NCI-H2196 (cell line): ENCODE results near the gene IFRD2.
A peak's percentile ranks its signal among the peaks of the same experiment; 100 is the strongest.

Experiments
- DNase-seq: peaks from one replicate; lab custom pipeline; 2025; ENCODE audit not compliant: unreplicated experiment; lab: John Stamatoyannopoulos, UW

The IFRD2 gene, protein sequence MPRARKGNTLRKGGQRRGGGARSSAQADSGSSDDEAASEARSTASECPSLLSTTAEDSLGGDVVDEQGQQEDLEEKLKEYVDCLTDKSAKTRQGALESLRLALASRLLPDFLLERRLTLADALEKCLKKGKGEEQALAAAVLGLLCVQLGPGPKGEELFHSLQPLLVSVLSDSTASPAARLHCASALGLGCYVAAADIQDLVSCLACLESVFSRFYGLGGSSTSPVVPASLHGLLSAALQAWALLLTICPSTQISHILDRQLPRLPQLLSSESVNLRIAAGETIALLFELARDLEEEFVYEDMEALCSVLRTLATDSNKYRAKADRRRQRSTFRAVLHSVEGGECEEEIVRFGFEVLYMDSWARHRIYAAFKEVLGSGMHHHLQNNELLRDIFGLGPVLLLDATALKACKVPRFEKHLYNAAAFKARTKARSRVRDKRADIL

DNA sequence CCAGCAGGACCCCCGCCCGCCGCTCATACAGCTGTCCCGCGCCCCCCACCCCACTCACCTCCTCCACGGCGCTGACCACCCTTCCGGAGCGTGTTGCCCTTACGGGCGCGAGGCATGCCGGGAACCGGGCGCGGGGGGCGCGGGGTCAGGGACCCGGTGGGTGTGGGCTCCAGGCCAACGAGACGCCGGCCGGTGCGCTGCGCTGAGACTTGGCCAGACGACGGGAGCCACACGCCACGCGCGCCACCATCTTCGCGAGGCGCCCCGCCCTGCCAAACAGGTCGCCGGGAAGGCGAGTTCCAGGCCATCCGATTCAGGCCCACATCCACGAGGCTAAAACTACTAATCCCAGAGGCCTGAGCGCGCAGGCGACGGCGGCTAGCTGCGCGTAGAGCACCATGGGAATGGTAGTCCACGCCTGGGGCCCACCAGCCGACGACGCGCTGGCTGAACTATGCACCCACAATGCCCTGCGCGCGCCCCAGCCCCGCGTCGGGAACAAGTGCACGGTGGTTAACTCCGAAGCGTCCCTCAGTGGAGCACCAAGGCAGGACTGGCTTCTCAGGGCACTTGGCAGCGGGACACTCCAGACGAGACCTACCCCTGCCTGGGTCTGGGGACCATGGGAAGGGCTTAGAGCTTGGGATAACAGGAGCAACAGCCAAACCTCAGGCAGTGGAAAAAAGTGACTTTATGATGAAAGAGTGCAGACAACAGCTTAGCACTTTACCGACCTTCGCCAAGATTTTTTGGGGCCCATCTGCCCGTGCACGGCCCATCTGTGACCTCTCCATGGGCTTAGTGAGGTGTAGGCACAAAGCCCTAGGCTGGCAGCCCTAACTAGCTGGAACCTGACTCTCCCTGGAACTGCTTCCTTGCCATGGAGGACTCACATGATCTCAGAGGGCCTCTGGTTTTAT is at the start of gene IFRD2:
Gene IFRD2, minus strand, starts transcription at position 271 of the 920 bp plus-strand sequence. Its CDS starts 155 bp downstream, at position 116.
- DNase-seq, result peak; percentile 88

DNA sequence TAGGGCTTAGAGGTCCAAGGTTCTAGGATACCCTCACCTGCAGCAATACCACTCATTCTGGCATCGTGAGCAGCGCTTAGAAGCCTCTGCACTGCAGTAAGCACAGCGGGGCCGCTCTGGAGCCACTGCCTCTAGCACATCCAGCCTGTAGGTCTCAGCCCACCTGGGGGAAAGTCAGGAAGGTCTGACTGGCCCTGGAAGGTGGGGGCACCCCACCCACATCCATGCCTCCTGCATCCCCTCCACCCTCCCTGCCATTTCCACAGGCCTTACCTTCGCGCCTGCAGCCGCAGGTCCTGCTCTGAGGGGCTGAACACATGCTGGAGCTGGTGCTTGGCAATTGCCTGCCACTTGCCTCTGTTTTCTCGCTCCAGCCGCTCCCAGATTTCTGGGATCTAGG is 49.3 kb upstream of the IFRD2 start:
- no peak for DNase-seq

DNA sequence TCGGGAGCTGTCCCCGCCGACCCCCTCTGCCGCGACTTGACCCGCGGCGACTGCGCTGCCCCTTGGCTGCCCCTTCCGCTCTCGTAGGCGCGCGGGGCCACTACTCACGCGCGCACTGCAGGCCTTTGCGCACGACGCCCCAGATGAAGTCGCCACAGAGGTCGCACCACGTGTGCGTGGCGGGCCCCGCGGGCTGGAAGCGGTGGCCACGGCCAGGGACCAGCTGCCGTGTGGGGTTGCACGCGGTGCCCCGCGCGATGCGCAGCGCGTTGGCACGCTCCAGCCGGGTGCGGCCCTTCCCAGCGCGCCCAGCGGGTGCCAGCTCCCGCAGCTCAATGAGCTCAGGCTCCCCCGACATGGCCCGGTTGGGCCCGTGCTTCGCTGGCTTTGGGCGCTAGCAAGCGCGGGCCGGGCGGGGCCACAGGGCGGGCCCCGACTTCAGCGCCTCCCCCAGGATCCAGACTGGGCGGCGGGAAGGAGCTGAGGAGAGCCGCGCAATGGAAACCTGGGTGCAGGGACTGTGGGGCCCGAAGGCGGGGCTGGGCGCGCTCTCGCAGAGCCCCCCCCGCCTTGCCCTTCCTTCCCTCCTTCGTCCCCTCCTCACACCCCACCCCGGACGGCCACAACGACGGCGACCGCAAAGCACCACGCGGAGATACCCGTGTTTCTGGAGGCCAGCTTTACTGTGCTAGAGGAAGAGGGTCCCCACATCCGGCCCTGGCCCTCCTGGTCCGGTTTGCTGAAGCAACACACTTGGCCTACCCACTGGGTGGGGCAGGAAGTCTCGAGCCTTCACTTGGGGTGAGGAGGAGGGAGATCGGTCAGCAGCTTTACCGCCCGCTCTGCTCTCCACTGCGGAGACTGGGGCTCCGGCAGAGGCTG is 48.5 kb upstream of the IFRD2 start, which contains the start of gene RASSF1:
Gene RASSF1, minus strand, starts transcription at position 389 of the 882 bp plus-strand sequence. Its CDS starts 31 bp downstream, at position 358.
- no peak for DNase-seq

DNA sequence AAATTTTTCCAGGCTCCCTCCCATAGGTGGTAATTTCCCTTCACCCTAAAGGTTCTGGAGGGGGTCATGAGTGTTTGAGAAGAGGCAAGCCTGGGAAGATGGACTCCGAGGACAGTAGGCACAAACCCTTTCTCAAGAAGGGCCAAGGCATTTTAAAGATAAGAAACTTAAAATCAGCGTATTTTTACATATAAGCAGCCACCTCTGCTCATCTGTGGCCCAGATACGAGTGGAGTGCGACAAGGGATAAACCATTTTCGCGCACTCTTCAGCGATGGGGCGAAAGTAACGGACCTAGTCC is 47.9 kb upstream of the IFRD2 start:
- DNase-seq, result no peak

DNA sequence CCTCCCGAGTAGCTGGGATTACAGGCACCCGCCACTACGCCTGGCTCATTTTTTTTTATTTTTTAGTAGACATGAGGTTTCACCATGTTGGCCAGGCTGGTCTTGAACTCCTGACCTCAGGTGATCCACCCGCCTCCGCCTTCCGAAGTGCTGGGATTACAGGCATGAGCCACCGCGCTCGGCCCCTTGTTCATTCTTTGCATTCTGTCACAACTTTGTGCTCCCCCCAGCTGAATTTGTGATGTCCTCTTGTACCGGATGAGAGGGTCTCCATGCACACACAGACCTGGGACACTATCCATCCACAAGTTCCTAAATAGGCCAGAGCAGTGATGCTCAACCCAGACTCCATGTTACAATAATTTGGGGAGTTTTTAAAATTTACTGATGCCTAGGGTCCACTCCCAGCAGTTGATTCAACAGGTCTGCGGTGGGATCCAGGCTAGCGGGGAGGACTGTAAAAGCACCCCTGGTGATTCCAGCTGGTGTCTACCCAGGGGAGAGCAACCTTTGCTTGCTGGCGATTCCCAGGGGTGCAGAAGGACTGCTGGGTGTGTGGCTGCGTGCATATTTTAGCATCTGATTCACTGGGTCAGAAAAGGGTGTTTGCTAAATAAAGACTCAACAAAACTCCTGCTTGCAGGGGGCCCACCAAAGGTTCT is 47.4 kb upstream of the IFRD2 start:
- DNase-seq, result no peak

DNA sequence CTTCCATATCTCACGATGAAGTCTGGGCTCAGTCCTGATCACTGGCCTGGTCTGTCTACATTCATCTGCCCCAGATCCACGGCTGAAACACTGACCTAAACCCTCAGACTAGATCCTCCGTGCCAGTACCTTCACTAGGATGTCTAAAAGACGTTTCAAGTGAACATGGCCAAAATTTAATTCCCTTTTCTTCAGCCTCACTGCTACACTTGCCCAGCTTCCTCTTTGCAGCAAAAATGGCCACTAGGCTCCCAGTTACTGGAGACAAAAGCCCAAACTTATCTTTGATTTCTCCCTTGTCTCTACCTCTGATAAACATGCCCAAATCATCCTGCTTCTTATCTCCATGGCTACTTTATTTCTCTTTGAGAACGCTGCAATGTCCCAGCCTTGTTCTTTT is 46.7 kb upstream of the IFRD2 start:
- DNase-seq, result no peak

DNA sequence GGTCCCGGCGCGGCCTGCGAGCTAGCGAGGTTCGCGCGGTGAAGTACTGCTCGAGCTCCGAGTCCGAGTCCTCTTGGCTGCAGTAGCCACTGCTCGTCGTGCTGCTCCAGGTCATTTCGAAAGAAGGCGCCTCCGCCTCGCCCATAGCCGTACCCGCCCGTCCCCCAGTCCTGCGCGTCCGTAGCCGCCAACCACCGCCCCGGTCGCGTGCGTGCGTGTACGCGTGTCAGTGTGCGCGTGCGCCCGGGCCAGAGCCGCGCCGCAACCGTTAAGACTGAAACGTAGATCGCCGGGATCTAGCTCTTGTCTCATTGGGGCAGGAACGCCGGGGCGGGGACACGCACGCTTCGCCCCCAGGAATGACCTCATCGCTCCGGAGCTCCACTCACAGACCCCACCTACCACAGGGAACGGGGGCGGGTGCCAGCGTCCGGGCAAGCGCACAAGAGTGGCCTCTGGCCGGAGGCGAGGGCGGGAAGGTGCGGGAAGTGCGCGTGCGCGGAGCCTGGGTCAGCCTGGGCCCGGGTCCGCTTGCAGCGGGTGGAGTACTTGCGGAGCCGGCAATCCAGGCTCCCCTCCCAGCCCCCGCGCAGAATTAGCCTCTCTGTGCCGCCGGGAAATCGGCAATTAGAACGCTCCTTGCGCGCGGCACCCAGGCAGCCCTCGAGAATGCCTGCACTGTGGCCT is 45.1 kb upstream of the IFRD2 start:
- DNase-seq, result peak; percentile 90

DNA sequence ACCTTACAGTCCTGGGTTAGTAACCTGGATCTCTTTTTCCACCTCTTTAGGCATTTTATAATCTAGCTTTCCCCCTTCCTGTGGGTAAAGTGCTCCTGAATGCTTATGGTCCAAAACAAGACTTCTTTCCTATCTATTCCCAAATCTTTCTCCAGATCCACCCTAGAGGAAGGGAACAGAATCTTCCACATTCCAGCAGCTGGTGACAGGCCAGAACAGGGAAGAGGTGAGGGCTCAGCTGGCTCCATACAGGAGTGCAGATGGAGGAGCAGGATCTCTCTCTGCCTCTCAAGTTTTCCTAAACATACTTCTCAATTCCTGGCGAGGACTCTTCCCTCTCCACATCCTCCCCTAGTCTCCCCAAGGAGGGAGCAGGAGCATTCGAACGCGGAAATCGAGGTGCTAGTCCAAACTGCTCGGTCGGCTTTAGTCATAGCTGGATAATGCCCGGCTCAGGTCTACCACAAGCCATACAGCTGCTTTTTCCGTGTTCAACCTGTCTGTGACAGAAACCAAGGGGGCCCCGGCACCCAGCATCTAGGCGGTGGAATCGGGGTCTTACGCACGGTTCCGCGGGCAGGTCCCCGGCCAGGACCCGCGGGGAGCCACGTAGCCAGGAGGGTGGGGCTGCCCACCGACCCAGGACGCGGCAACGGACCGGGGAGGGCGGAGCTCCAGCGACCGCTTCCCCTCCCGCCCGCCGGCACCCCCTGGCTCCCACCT is 44.4 kb upstream of the IFRD2 start:
- DNase-seq, result no peak

DNA sequence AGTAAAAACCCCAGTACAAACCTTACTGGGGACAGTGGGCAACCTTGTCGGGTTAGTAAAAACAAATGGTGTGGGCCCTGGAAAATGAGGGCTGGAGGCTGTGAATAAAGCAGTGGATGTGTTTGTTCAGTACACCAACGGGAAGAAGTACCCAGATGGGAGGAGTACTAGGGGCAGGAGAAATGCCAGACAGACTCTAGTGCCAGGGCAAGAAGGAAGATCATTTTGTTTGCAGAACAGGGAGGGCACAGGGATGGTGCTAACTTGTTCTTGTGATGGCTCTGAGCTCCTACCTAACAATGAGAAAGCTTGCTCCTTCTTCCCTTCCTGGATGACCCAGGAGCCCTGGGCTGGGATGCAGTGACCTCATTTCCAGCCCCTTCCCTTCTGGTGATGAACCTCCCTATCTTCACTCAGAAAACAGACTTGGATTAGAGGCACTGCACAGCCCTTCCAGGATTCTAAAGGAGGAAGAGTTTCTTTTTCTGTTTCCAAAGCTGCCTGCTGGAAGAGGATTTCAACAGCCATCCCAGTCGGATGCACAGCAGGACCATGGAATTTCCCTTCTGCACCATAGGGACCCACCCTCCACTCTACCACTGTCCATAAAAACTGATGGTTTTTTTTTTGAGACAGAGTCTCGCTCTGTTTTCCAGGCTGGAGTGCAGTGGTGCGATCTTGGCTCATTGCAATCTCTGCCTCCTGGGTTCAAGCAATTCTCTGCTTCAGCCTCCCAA is 42.3 kb upstream of the IFRD2 start:
- DNase-seq, result no peak

DNA sequence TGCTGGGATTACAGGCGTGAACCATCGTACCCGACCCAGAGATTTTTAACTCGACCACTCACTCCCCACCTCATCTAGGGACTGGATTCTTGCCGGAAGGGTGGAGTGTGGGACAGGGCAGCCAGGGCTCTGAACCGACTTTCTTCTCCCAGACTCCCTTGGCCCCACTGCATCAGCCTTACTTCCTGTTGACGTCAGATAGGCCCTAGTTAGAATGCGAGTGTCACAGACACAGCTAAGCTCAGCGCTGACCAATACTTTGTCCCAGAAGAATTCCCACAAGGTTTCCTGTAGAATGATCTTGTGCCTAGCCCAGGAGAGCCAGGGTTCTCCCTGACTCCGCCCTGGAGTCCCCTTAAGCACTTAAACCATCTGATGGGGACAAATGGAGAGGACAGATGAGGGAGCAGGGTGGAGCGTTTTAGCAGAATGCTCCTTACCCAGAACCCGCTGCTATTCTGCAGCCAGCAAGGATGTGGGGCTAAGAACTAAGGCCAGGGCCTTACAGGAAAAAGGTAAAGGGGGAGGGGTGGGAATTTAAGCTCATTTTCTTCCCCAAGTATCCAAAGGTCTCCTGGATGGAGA is 41.6 kb upstream of the IFRD2 start:
- DNase-seq, result no peak

DNA sequence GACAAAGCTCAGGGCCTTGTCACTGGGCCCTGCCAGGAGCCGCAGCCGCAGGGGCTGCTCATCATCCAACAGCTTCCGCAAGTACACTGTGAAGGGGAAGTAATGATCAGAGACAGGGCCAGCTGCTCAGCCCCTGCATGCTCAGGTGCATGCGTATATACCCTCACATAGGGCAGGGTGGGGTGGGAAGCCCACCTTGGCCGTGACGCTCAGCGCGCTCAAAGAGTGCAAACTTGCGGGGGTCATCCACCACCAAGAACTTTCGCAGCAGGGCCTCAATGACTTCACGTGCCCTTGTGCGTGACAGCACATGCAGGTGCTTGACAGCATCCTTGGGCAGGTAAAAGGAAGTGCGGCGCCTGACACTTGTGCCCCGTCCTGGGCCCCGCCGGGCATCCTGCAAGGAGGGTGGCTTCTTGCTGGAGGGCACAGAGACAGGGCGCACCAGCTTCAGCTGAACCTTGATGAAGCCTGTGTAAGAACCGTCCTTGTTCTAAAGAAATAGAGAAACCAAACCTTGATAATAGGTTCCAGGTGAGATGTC is 39.2 kb upstream of the IFRD2 start:
- no peak for DNase-seq

DNA sequence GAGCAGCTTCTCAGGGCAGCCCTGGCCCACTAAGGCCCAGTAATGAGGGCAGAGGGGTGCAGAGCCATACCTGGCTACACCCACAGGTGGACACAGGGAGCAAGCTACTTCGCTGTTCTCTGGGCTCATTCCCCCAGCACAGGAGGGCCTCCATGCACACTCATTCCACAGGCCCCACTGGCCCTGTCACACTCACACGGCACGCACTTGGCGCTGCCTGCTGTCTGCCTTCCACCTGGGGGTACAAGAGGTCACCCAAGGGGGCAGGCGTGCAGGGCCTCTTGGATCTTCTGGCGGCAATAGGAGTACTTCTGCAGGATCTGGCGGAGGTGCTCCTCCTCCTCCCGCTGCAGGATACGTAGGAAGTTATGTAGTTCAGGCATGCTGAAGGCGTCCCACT is 38.1 kb upstream of the IFRD2 start:
- DNase-seq, result no peak

DNA sequence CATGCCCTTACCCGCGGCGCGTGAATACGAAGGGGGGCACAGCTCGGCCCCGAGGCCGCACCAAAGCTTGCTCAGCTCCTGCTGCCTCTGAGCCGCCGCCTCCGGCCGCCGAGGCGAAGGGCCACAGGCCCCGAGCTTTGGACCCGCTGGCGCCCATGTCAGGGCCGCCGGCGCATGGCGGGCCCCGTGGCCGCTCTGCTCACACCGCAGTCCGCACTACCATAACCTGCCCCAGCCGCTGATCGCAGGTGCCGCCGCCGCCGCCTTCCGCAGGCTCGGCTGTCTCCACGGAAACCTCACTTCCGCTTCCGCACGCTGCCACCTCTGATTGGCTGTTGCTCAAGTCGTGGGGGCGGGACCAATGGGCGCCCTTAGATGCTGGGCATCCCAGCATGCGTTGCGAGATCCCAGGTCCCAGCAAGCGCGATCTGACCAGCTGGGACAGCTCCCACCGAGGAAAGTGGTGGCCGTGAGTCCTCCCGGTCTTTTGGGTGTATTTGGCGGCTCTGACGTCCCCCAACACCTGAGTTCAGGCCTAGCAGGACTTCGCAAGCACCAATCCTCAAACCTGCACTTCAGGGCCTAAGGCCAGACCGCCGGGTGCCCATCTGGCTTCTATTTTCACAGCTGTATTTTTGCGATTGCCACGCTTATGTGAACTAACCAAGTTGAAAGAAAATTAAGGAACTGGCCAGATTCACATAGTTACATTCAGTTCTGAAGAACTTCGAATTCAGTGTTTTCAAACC is 35.9 kb upstream of the IFRD2 start, which contains the start of gene TUSC2:
Gene TUSC2, minus strand, starts transcription at position 281 of the 749 bp plus-strand sequence. Its CDS starts 124 bp downstream, at position 157.
- DNase-seq, result peak; percentile 89

DNA sequence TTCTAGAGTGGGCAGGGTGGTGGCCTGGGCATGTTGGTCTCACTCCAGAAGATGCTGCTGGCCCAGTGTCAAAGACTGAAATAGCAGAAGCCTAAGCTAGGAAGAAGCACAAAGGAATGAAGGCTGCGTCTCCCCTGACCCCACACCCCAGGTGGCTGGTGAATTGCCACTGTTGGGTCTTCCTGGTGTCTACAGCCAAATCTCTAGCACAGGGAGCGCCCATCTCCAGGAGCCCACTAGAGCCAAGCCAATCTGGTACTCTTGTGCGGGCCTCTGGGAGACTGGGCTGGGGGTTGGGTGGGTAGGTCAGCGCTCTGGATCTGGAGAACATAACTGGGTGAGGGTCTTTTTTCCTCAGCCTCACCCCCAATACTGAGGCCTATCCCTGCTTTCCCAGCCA is 34.9 kb upstream of the IFRD2 start:
- DNase-seq, result no peak

DNA sequence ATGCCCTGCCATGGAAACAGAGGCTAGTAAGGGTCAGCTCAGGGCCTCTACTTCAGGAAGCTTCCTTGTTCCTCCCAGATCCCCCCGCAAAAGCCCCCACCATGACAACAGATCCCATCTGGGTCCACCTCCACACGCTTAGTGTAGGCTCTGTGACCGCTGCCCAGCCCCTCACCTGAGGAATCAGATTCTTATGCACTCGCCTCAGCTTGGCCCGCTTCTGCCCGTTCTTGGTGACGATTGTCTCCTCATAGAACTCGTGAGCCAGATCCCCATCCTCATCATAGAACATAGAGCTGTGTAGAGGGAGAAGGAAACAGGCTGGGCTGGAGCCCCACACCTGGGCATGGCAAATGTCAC is 33.9 kb upstream of the IFRD2 start:
- no peak for DNase-seq

DNA sequence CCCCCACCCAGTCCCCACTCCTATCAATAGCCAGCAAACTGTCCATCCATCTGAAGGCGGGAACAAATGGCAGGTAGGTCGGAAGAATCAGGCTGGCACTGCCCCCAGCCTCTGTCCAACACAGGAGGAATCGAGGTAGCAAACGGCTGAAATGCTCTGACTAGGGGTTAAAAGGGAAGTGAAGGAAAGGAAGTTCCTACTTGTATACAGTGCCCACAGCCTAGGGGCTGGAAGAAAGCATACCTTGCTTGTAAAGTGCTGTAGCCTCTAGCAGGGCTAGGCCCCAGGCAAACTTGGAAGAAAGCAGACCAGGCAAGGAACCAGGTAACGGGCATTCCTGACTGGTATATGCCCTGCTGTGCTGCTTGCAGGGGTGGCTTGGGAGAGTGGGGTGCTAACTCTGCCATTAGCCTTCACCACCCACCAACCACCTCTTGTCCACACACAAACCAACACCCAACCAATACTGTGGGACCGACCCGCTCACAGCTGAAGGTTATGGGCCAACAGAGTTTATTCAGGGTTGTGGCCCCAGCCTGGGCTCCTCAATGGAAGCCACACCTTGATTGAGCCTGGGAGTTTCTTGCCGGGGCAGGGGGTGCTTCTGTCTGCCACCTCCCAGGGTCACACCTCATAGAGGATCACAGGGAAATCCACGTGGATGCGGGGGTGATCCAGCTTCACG is 33.4 kb upstream of the IFRD2 start:
- no peak for DNase-seq

DNA sequence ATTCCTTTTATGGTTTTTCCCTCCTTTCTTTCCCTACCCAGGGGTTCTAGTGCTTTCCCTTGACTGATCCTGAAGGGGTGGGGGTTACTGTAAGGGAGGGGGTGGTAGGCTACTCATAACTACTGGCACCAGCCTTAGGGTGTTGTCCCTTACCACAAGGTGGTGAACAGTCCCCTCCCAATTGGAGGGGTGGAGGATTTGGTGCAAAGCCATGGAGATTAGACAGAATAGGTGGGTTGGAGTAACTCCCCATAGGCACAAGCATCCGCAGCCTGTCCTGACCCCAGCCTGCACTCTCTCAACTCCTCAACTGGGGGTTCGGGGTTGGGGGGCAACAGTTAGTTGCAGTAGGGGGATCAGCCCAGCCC is 32.9 kb upstream of the IFRD2 start:
- no peak for DNase-seq
